Colonic mucosa (tissue), 4 donors: ENCODE data around the gene AICDA. TPM values are rescaled to one million over a fixed set of nuclear protein-coding genes. Genes with fewer than 3 reads are reported as not detected.

ENCODE experiments used
- DNase-seq: peaks from one replicate; pipeline ENCODE4 v3.0.0-alpha.2; 2020
- H3K27ac ChIP-seq: fragments of 200-600 bp; one replicate; pipeline ENCODE4 v1.8.0; 2021
- H3K27me3 ChIP-seq: fragments of 200-600 bp; one replicate; pipeline ENCODE4 v1.8.0; 2021
- H3K36me3 ChIP-seq: fragments of 200-600 bp; one replicate; pipeline ENCODE4 v1.8.0; 2021
- H3K4me1 ChIP-seq: fragments of 200-600 bp; one replicate; pipeline ENCODE4 v1.8.0; 2021; ENCODE audit warnings: mild to moderate bottlenecking
- H3K4me3 ChIP-seq: fragments of 200-600 bp; one replicate; pipeline ENCODE4 v1.8.0; 2021
- H3K9ac ChIP-seq, 2 donors: one replicate each; pipeline ENCODE4 v1.7.0; 2013; ENCODE audit warnings: control low read depth in 2 of 2, low read depth in 2 of 2, low read length in 2 of 2
- H3K9me3 ChIP-seq: fragments of 200-600 bp; one replicate; pipeline ENCODE4 v1.8.0; 2021
- intact Hi-C: fragments of 100-400 bp; cut with DNase I; formaldehyde crosslinking; loops from one replicate; pipeline ENCODE4 v1.14.1; 2022
- total RNA-seq, 2 donors: library from RNA; stranded (reverse); fragmentation: NEBNext Ultra II Directional in 1 of 2; extraction: Animal tissue kit (Norgen Biotek cat#: 25700) in 1 of 2; gene quantifications; one replicate each; pipeline ENCODE4 v1.2.1, GENCODE V29; 2021
- TF ChIP-seq, protein P1 (sequence below): fragments of 200-600 bp; IDR thresholded peaks from one replicate; pipeline ENCODE4 v1.8.0; 2022; ENCODE audit warnings: antibody characterized with exemption, mild to moderate bottlenecking
- donor health status: healthy.
- donor health status: DM: no; HTN: no; CAD: no.
- donor health status: DM: no; HTN: no; CAD: no.

The AICDA gene
- total RNA-seq, 2 donors from 2014 or later, result not detected

DNA sequence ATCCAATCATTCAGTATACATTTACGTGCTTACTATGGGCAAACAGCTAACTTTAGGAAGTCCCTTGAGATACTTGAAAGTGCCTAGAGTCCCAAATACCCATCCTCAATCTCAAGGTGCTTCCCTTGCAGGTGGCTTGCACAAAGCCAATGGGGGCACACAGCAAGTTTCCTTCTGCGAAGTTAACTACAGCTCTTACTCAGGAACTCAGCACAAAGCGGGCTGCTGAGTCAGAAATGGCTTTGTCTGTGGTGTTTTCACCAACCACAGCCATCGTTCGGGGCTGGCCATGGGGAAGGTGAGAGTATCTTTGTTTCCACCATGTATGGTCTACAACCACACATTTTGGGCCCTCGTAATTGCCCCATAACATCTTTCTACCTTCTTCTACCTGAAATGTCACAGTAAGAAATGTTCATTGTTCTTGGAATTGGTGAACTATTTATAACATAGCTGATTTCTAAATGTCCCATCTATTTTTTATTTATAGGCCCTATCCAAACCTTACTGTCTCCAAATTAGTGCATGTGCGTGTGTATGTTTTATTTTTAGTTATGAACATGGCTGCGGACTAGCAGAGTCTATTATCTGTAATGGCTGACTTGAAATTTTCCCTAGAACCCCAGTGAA lies 36.0 kb upstream of the AICDA start:
- Histone ChIP-seq H3K27me3 (no peaks in the 10 kb centered on the region), H3K9me3 (no peaks in the 10 kb centered on the region), H3K36me3 (no peaks in the 10 kb centered on the region), H3K9ac (no peak overlapping the region), H3K4me1 (no peaks in the 10 kb centered on the region), H3K4me3 (no peak overlapping the region), H3K27ac (no peak overlapping the region)
- TF ChIP-seq, protein P1, sequence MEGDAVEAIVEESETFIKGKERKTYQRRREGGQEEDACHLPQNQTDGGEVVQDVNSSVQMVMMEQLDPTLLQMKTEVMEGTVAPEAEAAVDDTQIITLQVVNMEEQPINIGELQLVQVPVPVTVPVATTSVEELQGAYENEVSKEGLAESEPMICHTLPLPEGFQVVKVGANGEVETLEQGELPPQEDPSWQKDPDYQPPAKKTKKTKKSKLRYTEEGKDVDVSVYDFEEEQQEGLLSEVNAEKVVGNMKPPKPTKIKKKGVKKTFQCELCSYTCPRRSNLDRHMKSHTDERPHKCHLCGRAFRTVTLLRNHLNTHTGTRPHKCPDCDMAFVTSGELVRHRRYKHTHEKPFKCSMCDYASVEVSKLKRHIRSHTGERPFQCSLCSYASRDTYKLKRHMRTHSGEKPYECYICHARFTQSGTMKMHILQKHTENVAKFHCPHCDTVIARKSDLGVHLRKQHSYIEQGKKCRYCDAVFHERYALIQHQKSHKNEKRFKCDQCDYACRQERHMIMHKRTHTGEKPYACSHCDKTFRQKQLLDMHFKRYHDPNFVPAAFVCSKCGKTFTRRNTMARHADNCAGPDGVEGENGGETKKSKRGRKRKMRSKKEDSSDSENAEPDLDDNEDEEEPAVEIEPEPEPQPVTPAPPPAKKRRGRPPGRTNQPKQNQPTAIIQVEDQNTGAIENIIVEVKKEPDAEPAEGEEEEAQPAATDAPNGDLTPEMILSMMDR, result no peak
- no peak for DNase-seq
- intact Hi-C loops, result no loop called here

DNA sequence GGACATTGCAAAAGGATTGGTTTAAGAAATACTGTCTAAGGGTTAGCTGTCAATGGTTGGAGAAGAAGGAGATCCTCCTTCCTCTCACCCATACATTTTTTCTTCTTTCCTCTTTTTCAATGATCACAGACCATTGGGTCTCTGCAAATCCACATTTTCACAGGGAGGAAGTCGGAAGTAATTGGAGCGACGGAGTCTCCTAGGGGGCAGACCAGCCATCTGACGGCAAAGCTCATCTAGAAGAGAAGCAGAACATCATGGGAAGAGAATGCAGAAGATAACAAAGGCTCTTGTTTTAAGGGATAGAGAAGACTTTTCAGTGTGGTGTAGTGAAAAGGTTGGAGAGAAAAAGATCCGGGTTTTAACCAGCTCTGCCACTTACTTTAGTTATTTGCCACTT lies 35.3 kb upstream of the AICDA start:
- intact Hi-C loops, result no loop called here
- DNase-seq, result no peak
- no peaks in the 10 kb centered on the region for H3K27me3 ChIP-seq
- no peak overlapping the region for H3K9ac ChIP-seq
- H3K27ac ChIP-seq, result no peak overlapping the region
- H3K4me3 ChIP-seq, result no peak overlapping the region
- H3K4me1 ChIP-seq, result no peaks in the 10 kb centered on the region
- TF ChIP-seq, protein P1, result no peak
- no peaks in the 10 kb centered on the region for H3K36me3 ChIP-seq
- H3K9me3 ChIP-seq, result no peaks in the 10 kb centered on the region

DNA sequence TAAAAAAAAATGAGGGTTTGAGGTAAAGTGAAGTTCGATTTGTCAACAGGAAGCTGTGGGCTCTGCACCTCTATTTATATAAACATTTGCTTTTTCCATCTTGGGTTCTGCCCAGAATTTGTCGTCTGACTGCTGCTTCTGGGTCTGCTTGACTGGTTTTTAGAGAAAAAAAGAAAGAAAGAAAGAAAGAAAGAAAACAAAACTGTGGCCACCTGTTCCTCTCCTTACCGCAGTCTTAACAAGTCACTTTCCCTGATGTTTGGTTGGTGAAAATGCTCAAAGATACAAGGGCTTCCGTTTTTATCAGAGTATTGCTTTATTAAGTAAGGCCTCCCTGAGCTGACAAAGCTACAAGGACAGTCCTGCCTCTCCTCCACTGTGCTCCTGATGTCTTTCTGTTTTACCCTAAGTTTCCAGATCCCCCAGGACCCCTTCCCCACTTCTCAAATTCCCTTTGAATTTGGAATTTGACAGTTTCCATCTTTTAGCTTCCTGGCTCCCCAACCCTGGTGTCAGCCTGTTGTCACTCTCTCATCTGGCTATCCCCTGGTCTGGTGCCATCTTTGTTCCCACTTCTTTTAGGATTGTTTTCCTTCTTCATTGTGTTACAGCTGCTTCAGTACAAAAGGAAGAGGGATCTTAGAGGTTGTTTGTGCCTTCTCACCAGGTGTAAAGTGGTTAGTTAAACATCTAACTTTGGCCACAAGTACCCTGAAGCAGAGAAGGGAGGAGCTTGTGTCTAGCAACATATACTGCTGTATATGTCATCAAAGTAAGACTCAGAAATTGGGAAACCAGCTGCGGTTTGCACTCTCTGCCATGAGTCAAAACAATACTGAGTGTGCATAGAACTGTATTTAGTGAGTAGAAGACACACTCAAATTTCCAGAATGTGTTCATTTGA lies 31.9 kb upstream of the AICDA start:
- no peaks in the 10 kb centered on the region for H3K36me3 ChIP-seq
- no peaks in the 10 kb centered on the region for H3K9me3 ChIP-seq
- intact Hi-C loops, result no loop called here
- H3K4me1 ChIP-seq, result no peaks in the 10 kb centered on the region
- DNase-seq, result no peak
- peak overlapping the region; percentile 11 for H3K27ac ChIP-seq
- H3K27me3 ChIP-seq, result no peaks in the 10 kb centered on the region
- TF ChIP-seq, protein P1, result no peak
- no peak overlapping the region for H3K4me3 ChIP-seq
- H3K9ac ChIP-seq, result no peak overlapping the region

DNA sequence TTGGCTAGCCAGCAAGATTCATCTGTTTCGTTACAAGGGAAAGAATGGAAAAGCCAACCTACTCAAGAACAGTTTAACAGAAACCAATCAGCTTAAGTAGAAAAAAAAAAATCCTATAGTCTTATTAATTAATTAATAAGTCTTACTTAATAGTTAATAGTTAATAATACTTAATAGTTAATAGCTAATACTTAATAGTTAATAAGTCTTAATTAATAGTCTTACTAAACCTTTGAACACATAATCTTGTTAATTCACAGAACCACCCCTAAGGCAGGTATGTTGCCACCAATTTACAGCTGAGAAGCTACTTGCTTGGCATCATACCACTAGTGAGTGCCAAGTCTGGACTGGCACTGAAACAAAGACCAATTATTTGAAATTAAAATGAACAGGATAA lies 30.1 kb upstream of the AICDA start:
- H3K9me3 ChIP-seq, result no peaks in the 10 kb centered on the region
- H3K4me1 ChIP-seq, result no peaks in the 10 kb centered on the region
- no peaks in the 10 kb centered on the region for H3K36me3 ChIP-seq
- no peak overlapping the region for H3K27ac ChIP-seq
- H3K27me3 ChIP-seq, result no peaks in the 10 kb centered on the region
- no peak overlapping the region for H3K4me3 ChIP-seq
- TF ChIP-seq, protein P1, result no peak
- no peak overlapping the region for H3K9ac ChIP-seq
- DNase-seq, result no peak
- intact Hi-C loops, result no loop called here

DNA sequence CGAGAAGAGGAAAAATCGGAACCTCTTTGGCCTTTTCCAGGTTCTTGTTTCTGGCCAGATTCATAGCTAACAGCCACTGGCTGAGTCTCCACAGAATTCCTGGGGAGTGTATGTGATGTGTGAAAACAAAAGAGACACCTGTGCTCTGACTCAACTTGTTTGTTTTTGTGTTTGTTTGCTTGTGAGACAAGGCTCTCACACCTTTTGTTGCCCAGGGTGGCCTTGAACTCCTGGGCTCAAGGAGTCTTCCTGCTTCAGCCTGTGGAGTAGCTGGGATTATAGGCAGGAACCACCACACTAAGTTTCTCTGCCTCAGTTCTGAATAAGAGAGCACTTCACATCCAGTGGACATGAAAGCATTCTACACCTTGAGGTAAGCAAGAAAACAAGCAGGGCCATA lies 27.3 kb upstream of the AICDA start:
- TF ChIP-seq, protein P1, result no peak
- intact Hi-C loops, result no loop called here
- no peaks in the 10 kb centered on the region for H3K36me3 ChIP-seq
- no peaks in the 10 kb centered on the region for H3K9me3 ChIP-seq
- H3K4me1 ChIP-seq, result no peaks in the 10 kb centered on the region
- no peak overlapping the region for H3K27ac ChIP-seq
- H3K9ac ChIP-seq, result no peak overlapping the region
- H3K4me3 ChIP-seq, result no peak overlapping the region
- no peaks in the 10 kb centered on the region for H3K27me3 ChIP-seq
- no peak for DNase-seq
